ENCODE results near the gene DDX54. TPM values are rescaled to one million over a fixed set of nuclear protein-coding genes. Genes with fewer than 3 reads are reported as not detected.

The DDX54 gene
- total RNA-seq, 1 donor from 2014 or later: 97.0 TPM

DNA sequence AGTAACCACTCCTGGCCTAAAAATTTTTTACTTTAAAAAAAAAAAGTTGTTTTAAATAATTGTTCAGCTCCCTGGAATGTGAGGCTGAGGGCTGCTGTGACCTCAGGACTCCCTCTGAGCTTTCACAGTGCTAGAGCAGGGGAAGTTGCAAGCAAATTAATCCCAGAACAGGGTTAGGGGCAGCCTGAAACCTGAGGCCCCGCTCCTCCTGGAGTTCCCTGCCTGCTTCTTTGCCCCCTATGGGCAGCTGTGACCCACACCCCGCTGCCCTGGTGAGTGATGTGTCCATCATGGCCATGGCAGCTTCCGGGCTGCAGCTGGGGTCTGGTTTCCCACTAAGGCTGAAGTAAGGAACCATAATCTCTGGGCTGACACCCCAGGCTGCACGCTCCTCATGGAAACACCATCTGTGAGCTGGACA is 9.7 kb upstream of the DDX54 start:
- intact Hi-C loops (cut with DNase I): loop anchor here (2.0 kb wide), 1 partner anchor 140 kb away; the partner anchor contains the start of gene SLC8B1
- H3K9me3 ChIP-seq: no peaks in the 10 kb centered on the region
- peaks cover 5 to 13% of the 10 kb centered on the region in 2 donors for H3K36me3 ChIP-seq
- H3K27ac ChIP-seq: peak overlapping the region; percentile 78 to 88
- no peak for DNase-seq (ENCODE audit: low spot score in 2 of 2)
- H3K27me3 ChIP-seq: no peaks in the 10 kb centered on the region
- H3K4me3 ChIP-seq: no peak overlapping the region
- TF ChIP-seq, protein P1, sequence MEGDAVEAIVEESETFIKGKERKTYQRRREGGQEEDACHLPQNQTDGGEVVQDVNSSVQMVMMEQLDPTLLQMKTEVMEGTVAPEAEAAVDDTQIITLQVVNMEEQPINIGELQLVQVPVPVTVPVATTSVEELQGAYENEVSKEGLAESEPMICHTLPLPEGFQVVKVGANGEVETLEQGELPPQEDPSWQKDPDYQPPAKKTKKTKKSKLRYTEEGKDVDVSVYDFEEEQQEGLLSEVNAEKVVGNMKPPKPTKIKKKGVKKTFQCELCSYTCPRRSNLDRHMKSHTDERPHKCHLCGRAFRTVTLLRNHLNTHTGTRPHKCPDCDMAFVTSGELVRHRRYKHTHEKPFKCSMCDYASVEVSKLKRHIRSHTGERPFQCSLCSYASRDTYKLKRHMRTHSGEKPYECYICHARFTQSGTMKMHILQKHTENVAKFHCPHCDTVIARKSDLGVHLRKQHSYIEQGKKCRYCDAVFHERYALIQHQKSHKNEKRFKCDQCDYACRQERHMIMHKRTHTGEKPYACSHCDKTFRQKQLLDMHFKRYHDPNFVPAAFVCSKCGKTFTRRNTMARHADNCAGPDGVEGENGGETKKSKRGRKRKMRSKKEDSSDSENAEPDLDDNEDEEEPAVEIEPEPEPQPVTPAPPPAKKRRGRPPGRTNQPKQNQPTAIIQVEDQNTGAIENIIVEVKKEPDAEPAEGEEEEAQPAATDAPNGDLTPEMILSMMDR (IDR thresholded peaks at IDR 0.05): no peak
- H3K4me1 ChIP-seq: peaks cover 9 to 21% of the 10 kb centered on the region in 2 donors

- H3K4me3 ChIP-seq: no peak overlapping the region
- H3K36me3 ChIP-seq: peaks cover 5 to 18% of the 10 kb centered on the region in 2 donors
- H3K27me3 ChIP-seq: no peaks in the 10 kb centered on the region
- no peaks in the 10 kb centered on the region for H3K9me3 ChIP-seq
- H3K4me1 ChIP-seq: peaks cover 14 to 25% of the 10 kb centered on the region in 2 donors
- DNase-seq (ENCODE audit: low spot score in 2 of 2): no peak
- intact Hi-C loops (cut with DNase I): no loop called here
- peak overlapping the region; percentile 78 to 88 for H3K27ac ChIP-seq
- TF ChIP-seq, protein P1 (IDR thresholded peaks at IDR 0.05): no peak
Measured at GRCh38 chr12:113191227-113191626, 5.9 kb upstream of the DDX54 start.

DNA sequence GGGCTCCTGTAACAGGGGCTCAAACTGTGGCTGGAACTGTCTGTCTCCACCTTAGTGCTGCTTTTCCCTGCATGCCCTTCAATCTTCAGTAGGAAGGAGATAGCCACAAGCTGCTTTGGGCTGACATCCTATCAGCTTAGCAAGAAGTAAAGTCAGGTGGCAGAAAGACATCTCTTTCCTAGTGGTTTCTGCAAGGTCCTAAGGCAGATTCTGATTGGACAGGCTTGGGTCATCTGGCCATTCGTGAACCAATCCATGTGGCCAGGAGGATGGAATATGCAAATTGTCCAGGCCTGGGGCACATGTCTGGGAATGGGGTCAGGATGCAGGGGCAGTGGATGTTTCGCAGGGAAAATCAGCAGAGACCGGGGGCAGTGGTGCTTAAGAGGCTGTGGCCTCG is 5.5 kb upstream of the DDX54 start:
- Histone ChIP-seq H3K27me3 (no peaks in the 10 kb centered on the region), H3K27ac (peak overlapping the region in 1 of 2 donors; percentile 88), H3K36me3 (peaks cover 5 to 18% of the 10 kb centered on the region in 2 donors), H3K4me3 (no peak overlapping the region), H3K9me3 (no peaks in the 10 kb centered on the region), H3K4me1 (peaks cover 15 to 27% of the 10 kb centered on the region in 2 donors)
- no peak for DNase-seq (ENCODE audit: low spot score in 2 of 2)
- TF ChIP-seq, protein P1 (IDR thresholded peaks at IDR 0.05): no peak
- intact Hi-C loops (cut with DNase I): no loop called here

DNA sequence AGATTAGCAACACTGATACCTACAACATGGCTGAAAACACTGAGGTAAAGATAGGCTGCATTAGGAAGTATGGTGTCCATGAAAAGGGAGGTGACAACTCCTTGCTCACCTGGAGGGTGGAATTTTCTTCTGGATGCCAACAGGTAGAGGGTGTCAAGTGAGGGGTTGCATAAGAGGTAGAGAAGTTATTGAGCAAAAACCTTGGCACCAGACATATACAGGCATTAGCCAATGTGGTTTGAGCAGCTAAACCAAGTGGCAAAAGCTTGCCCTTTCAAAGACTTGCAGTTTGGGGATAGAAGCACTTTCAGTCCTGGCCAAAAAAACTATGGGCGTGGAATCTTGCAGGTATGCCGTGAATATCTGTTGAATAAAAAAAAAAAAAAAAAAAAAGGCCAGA is 4.1 kb upstream of the DDX54 start:
- Histone ChIP-seq H3K27ac (no peak overlapping the region), H3K9me3 (no peaks in the 10 kb centered on the region), H3K4me1 (peaks cover 13 to 21% of the 10 kb centered on the region in 2 donors), H3K4me3 (no peak overlapping the region), H3K36me3 (peaks cover 5 to 18% of the 10 kb centered on the region in 2 donors), H3K27me3 (no peaks in the 10 kb centered on the region)
- TF ChIP-seq, protein P1 (IDR thresholded peaks at IDR 0.05): no peak
- intact Hi-C loops (cut with DNase I): loop anchor here (10.0 kb wide), 2 partner anchors 235 to 775 kb away; partner anchors contain the start of genes RBM19 and SDSL
- DNase-seq (ENCODE audit: low spot score in 2 of 2): no peak

- H3K4me3 ChIP-seq: peak overlapping the region; percentile 74 to 84
- H3K27me3 ChIP-seq: no peaks in the 10 kb centered on the region
- H3K4me1 ChIP-seq: peaks cover 11 to 20% of the 10 kb centered on the region in 2 donors
- TF ChIP-seq, protein P1 (IDR thresholded peaks at IDR 0.05): no peak
- no peaks in the 10 kb centered on the region for H3K9me3 ChIP-seq
- intact Hi-C loops (cut with DNase I): loop anchor here (10.0 kb wide), 2 partner anchors 238 to 778 kb away; partner anchors contain the start of genes RBM19 and SDSL
- DNase-seq (ENCODE audit: low spot score in 2 of 2): no peak
- peaks cover 3 to 13% of the 10 kb centered on the region in 2 donors for H3K36me3 ChIP-seq
- peak overlapping the region in 1 of 2 donors; percentile 5 for H3K27ac ChIP-seq
Measured at GRCh38 chr12:113186666-113187325, 1.5 kb upstream of the DDX54 start.
